HepG2 (cell line): ENCODE results near the gene OSM. TPM values are rescaled to one million over a fixed set of nuclear protein-coding genes. Genes with fewer than 3 reads are reported as not detected.

Source experiments
- AGO1 ChIP-seq: fragments of 200-400 bp; formaldehyde crosslinking; IDR thresholded peaks from 2 replicates; pipeline ENCODE4 v1.6.1; 2017; ENCODE audit warnings: mild to moderate bottlenecking, low read depth, low read length, moderate library complexity; ENCODE audit not compliant: poor library complexity, severe bottlenecking
- EP300 ChIP-seq, 3 experiments: sonication (generic) in 1 of 3; formaldehyde crosslinking in 1 of 3; IDR thresholded peaks; 2 replicates each; pipeline versions ENCODE4 v1.5.1 to v1.6.1; 2011 to 2020; ENCODE audit warnings: low read depth in 2 of 3, low read length in 2 of 3, borderline replicate concordance in 1 of 3, improper control_type of control experiment in 1 of 3, mild to moderate bottlenecking in 1 of 3, missing genetic modification reagents in 1 of 3, moderate library complexity in 1 of 3
- FOXO1 ChIP-seq: sonication (generic); formaldehyde crosslinking; IDR thresholded peaks from 2 replicates; pipeline ENCODE4 v1.4.0; 2020; ENCODE audit warnings: missing genetic modification reagents
- IRF2 ChIP-seq: IDR thresholded peaks from 2 replicates; pipeline ENCODE4 v1.6.1; 2018; ENCODE audit warnings: missing genetic modification reagents, missing compliant biosample characterization
- ISL2 ChIP-seq: sonication (generic); formaldehyde crosslinking; IDR thresholded peaks from 2 replicates; pipeline ENCODE4 v1.5.0; 2020; ENCODE audit warnings: missing genetic modification reagents
- KDM3A ChIP-seq: IDR thresholded peaks from 2 replicates; pipeline ENCODE4 v1.6.1; 2018; ENCODE audit warnings: low read depth, missing compliant biosample characterization
- KLF6 ChIP-seq: IDR thresholded peaks from 2 replicates; pipeline ENCODE4 v1.8.0; 2016; ENCODE audit warnings: missing biosample characterization, missing genetic modification reagents
- MYC ChIP-seq: sonication (generic); formaldehyde crosslinking; IDR thresholded peaks from 2 replicates; pipeline ENCODE4 v1.9.0; 2021; ENCODE audit warnings: missing genetic modification reagents, borderline replicate concordance
- NFE2 ChIP-seq: sonication (generic); formaldehyde crosslinking; IDR thresholded peaks from 2 replicates; pipeline ENCODE4 v1.4.0; 2020; ENCODE audit warnings: missing genetic modification reagents
- PHF20 ChIP-seq: sonication (generic); formaldehyde crosslinking; IDR thresholded peaks from 2 replicates; pipeline ENCODE4 v1.5.0; 2020; ENCODE audit warnings: mild to moderate bottlenecking, missing genetic modification reagents
- PRMT3 ChIP-seq: sonication (generic); formaldehyde crosslinking; IDR thresholded peaks from 2 replicates; pipeline ENCODE4 v1.8.1; 2022; ENCODE audit warnings: low read depth, mild to moderate bottlenecking, moderate library complexity, missing genetic modification reagents, borderline replicate concordance
- RBFOX2 ChIP-seq: fragments of 200-400 bp; formaldehyde crosslinking; IDR thresholded peaks from 2 replicates; pipeline ENCODE4 v1.6.1; 2017; ENCODE audit warnings: low read depth, mild to moderate bottlenecking, low read length
- RBM39 ChIP-seq: fragments of 200-400 bp; formaldehyde crosslinking; IDR thresholded peaks from one replicate; pipeline ENCODE4 v1.6.1; 2018; ENCODE audit warnings: antibody characterized with exemption, mild to moderate bottlenecking, low read depth, low read length; ENCODE audit not compliant: poor library complexity, severe bottlenecking
- REXO4 ChIP-seq: sonication (generic); formaldehyde crosslinking; IDR thresholded peaks from 2 replicates; pipeline ENCODE4 v1.8.0; 2022; ENCODE audit warnings: missing genetic modification reagents, mild to moderate bottlenecking, borderline replicate concordance
- RXRA ChIP-seq: sonication (generic); formaldehyde crosslinking; IDR thresholded peaks from 2 replicates; pipeline ENCODE4 v1.5.1; 2020; ENCODE audit warnings: missing genetic modification reagents
- ZBTB8A ChIP-seq: sonication (generic); formaldehyde crosslinking; IDR thresholded peaks from 2 replicates; pipeline ENCODE4 v1.4.0; 2020; ENCODE audit warnings: mild to moderate bottlenecking, low read depth, missing genetic modification reagents, borderline replicate concordance
- ZFP90 ChIP-seq: sonication (generic); formaldehyde crosslinking; IDR thresholded peaks from 2 replicates; pipeline ENCODE4 v1.8.0; 2022; ENCODE audit warnings: missing genetic modification reagents, mild to moderate bottlenecking, inconsistent platforms, borderline replicate concordance
- ZNF558 ChIP-seq: sonication (generic); formaldehyde crosslinking; IDR thresholded peaks from 2 replicates; pipeline ENCODE4 v1.9.0; 2022; ENCODE audit warnings: mild to moderate bottlenecking, missing genetic modification reagents, borderline replicate concordance
- ZNF768 ChIP-seq: sonication (generic); formaldehyde crosslinking; IDR thresholded peaks from 2 replicates; pipeline ENCODE4 v1.4.0; 2020; ENCODE audit warnings: missing genetic modification reagents
- ZNF776 ChIP-seq: sonication (generic); formaldehyde crosslinking; IDR thresholded peaks from 2 replicates; pipeline ENCODE4 v1.4.0; 2020; ENCODE audit warnings: mild to moderate bottlenecking, missing genetic modification reagents
- ZNF782 ChIP-seq: sonication (generic); formaldehyde crosslinking; IDR thresholded peaks from 2 replicates; pipeline ENCODE4 v1.4.0; 2020; ENCODE audit warnings: missing genetic modification reagents, mild to moderate bottlenecking, borderline replicate concordance
- polyA plus RNA-seq, 8 experiments: library from polyadenylated mRNA; depleted of rRNA in 3 of 8; stranded (reverse) in 7 of 8; unstranded in 1 of 8; fragments of >200 nt; fragmentation: Illumina TruSeq in 4 of 8; extraction: Trizol in 4 of 8; gene quantifications; 2 replicates each; pipeline versions ENCODE4 v1.2.1 to v1.2.3, GENCODE V29; 2011 to 2016; ENCODE audit warnings: low read depth in 4 of 8, missing spikeins in 1 of 8, mixed read lengths in 1 of 8; ENCODE audit not compliant: insufficient read depth in 1 of 8
- total RNA-seq, 5 experiments: library from RNA; depleted of rRNA; stranded (reverse); fragments of >200 nt; fragmentation: Illumina TruSeq; extraction: Trizol; gene quantifications; 2 replicates each; pipeline ENCODE4 v1.2.3, GENCODE V29; 2016; ENCODE audit warnings: low read depth in 1 of 5
- TF ChIP-seq, protein P1 (sequence below), 2 experiments: sonication (generic) in 1 of 2; formaldehyde crosslinking in 1 of 2; IDR thresholded peaks; 2 replicates each; pipeline versions ENCODE4 v1.4.0 to v1.6.1; 2018 to 2020; ENCODE audit warnings: missing genetic modification reagents in 2 of 2, borderline replicate concordance in 1 of 2, low read depth in 1 of 2, mild to moderate bottlenecking in 1 of 2, missing biosample characterization in 1 of 2
- TF ChIP-seq, protein P2 (sequence below): sonication (generic); formaldehyde crosslinking; IDR thresholded peaks from 2 replicates; pipeline ENCODE4 v1.4.0; 2020; ENCODE audit warnings: missing genetic modification reagents
- TF ChIP-seq, protein P3 (sequence below): sonication (generic); formaldehyde crosslinking; IDR thresholded peaks from 2 replicates; pipeline ENCODE4 v1.5.0; 2020; ENCODE audit warnings: missing genetic modification reagents

The OSM gene
- total and polyA plus RNA-seq, 2 of the 13 experiments (the other 11 are each of a cell fraction or from before 2014, with no cell fraction given): not detected

DNA sequence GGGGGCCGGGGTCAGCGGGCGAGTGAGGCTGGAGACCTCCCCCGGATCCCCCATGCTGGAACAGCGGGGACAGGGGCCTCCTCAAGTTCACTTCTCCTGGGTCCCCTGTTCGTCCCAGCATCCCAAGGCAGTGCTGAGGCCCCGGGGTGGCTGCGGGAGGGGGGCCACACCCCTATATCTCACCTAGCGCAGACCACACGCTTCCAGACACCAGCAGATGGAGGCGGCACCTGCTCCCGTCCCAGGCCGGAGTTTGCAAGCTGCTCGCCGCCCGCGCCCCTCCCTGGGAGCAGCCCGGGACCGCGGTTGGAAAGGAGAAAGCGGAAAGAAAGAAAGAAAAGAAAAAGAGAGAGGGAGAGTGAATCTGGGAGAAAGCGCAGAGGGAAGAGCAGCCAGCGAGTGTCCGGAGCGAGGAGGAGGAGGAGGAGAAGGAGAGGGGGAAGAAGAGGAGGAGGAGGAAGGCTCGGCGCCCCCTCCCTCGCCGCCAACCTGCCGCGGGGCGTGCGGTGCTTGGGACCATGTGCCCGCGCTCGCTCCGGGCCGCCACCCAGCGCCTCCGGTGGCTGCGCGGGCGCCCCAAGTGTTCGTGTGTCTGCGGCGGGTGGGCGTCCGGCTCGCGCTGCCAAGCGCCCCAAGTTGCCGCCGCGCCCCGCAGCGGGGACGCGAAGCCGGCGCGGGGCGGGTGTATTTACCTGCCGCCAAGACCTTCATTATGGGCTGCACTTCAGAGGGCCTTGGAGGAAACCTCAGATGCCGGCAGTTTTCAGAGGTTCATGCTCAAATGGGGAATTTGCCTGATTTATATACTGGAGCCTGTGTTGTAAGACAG lies 20.5 kb downstream of the OSM start, which contains the start of gene LIF (continued):
- TF ChIP-seq RBFOX2: peak; percentile 72
- TF ChIP-seq KDM3A (CRISPR knock-in tag): 0 out of 2 replicates have a peak, but pooled peaks have one; percentile 23
- TF ChIP-seq KLF6: 0 out of 2 replicates have a peak, but pooled peaks have one; percentile 29
- no peak for TF ChIP-seq ZNF776 (CRISPR knock-in tag)
- 0 out of 2 replicates have a peak, but pooled peaks have one; percentile 9 for TF ChIP-seq RXRA
- no peak for TF ChIP-seq EP300 (IDR thresholded peaks at IDR 0.05; ENCODE audit: low read depth in 2 of 2, low read length in 2 of 2)
- no peak for TF ChIP-seq EP300 (CRISPR knock-in tag; IDR thresholded peaks at IDR 0.05; ENCODE audit: borderline replicate concordance)
- TF ChIP-seq, protein P1, sequence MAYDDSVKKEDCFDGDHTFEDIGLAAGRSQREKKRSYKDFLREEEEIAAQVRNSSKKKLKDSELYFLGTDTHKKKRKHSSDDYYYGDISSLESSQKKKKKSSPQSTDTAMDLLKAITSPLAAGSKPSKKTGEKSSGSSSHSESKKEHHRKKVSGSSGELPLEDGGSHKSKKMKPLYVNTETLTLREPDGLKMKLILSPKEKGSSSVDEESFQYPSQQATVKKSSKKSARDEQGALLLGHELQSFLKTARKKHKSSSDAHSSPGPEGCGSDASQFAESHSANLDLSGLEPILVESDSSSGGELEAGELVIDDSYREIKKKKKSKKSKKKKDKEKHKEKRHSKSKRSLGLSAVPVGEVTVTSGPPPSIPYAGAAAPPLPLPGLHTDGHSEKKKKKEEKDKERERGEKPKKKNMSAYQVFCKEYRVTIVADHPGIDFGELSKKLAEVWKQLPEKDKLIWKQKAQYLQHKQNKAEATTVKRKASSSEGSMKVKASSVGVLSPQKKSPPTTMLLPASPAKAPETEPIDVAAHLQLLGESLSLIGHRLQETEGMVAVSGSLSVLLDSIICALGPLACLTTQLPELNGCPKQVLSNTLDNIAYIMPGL (CRISPR knock-in tag; IDR thresholded peaks at IDR 0.05; ENCODE audit: borderline replicate concordance in 1 of 2, low read depth in 1 of 2): peak in 1 of 2 experiments; percentile 55; a peak in 2 of 4 replicates
- TF ChIP-seq MYC (CRISPR knock-in tag): peak; percentile 73; the same call in 1 of the 2 replicates
- TF ChIP-seq NFE2 (CRISPR knock-in tag): no peak
- TF ChIP-seq ZNF782 (CRISPR knock-in tag): no peak
- TF ChIP-seq IRF2: 0 out of 2 replicates have a peak, but pooled peaks have one; percentile 7
- TF ChIP-seq ZFP90 (CRISPR knock-in tag): 0 out of 2 replicates have a peak, but pooled peaks have one; percentile 22
- no peak for TF ChIP-seq ZBTB8A (CRISPR knock-in tag)
- peak; percentile 48 for TF ChIP-seq RBM39
- TF ChIP-seq PHF20 (CRISPR knock-in tag): 0 out of 2 replicates have a peak, but pooled peaks have one; percentile 36
- 0 out of 2 replicates have a peak, but pooled peaks have one; percentile 9 for TF ChIP-seq FOXO1 (CRISPR knock-in tag)
- 0 out of 2 replicates have a peak, but pooled peaks have one; percentile 10 for TF ChIP-seq ZNF558 (CRISPR knock-in tag)
- no peak for TF ChIP-seq ZNF768 (CRISPR knock-in tag)
- no peak for TF ChIP-seq ISL2 (CRISPR knock-in tag)
- no peak for TF ChIP-seq PRMT3
- TF ChIP-seq, protein P2, sequence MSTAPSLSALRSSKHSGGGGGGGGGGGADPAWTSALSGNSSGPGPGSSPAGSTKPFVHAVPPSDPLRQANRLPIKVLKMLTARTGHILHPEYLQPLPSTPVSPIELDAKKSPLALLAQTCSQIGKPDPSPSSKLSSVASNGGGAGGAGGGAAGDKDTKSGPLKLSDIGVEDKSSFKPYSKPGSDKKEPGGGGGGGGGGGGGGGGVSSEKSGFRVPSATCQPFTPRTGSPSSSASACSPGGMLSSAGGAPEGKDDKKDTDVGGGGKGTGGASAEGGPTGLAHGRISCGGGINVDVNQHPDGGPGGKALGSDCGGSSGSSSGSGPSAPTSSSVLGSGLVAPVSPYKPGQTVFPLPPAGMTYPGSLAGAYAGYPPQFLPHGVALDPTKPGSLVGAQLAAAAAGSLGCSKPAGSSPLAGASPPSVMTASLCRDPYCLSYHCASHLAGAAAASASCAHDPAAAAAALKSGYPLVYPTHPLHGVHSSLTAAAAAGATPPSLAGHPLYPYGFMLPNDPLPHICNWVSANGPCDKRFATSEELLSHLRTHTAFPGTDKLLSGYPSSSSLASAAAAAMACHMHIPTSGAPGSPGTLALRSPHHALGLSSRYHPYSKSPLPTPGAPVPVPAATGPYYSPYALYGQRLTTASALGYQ (CRISPR knock-in tag): no peak
- TF ChIP-seq, protein P3, sequence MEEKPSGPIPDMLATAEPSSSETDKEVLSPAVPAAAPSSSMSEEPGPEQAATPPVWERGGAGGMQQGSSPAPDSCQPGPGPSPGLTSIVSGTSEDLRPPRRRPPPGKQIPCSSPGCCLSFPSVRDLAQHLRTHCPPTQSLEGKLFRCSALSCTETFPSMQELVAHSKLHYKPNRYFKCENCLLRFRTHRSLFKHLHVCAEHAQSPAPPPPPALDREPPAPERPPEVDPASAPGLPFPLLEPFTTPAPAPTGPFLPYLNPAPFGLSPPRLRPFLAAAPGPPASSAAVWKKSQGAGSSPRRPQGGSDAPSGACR: no peak
- TF ChIP-seq AGO1: peak; percentile 59
- no peak for TF ChIP-seq REXO4 (CRISPR knock-in tag)
